HepG2 (cell line): ENCODE data around the gene CD19. TPM values are rescaled to one million over a fixed set of nuclear protein-coding genes. Genes with fewer than 3 reads are reported as not detected.

Experiments
- DR1 ChIP-seq: sonication (generic); formaldehyde crosslinking; IDR thresholded peaks from 2 replicates; pipeline ENCODE4 v1.8.0; 2021; ENCODE audit warnings: mild to moderate bottlenecking, missing genetic modification reagents, inconsistent platforms
- FOXP1 ChIP-seq, 2 experiments: fragments of 450-650 bp in 1 of 2; IDR thresholded peaks; 2 replicates each; pipeline ENCODE4 v1.6.1; 2017 to 2018; ENCODE audit warnings: antibody characterized with exemption in 1 of 2
- MAF1 ChIP-seq: sonication (generic); formaldehyde crosslinking; IDR thresholded peaks from 2 replicates; pipeline ENCODE4 v1.5.0; 2020; ENCODE audit warnings: missing genetic modification reagents, borderline replicate concordance
- MTF1 ChIP-seq: sonication (generic); formaldehyde crosslinking; IDR thresholded peaks from 2 replicates; pipeline ENCODE4 v1.5.0; 2020; ENCODE audit warnings: missing genetic modification reagents
- PHF21A ChIP-seq: sonication (generic); formaldehyde crosslinking; IDR thresholded peaks from 2 replicates; pipeline ENCODE4 v1.5.0; 2020; ENCODE audit warnings: mild to moderate bottlenecking, missing genetic modification reagents
- SOX13 ChIP-seq, 3 experiments: fragments of 450-650 bp in 1 of 3; sonication (generic) in 1 of 3; formaldehyde crosslinking in 1 of 3; IDR thresholded peaks in 2 of 3; conservative IDR thresholded peaks in 1 of 3; 2 replicates each; pipeline versions ENCODE4 v1.5.0 to v1.6.1; 2016 to 2020; ENCODE audit warnings: antibody characterized with exemption in 1 of 3, mild to moderate bottlenecking in 1 of 3, missing compliant biosample characterization in 1 of 3, missing genetic modification reagents in 1 of 3, moderate library complexity in 1 of 3
- SP1 ChIP-seq, 2 experiments: fragments of 450-650 bp in 1 of 2; sonication (generic) in 1 of 2; formaldehyde crosslinking in 1 of 2; IDR thresholded peaks; 2 replicates each; pipeline versions ENCODE4 v1.4.0 to v1.6.1; 2016 to 2020; ENCODE audit warnings: missing genetic modification reagents in 1 of 2
- SP2 ChIP-seq: sonication (generic); formaldehyde crosslinking; IDR thresholded peaks from 2 replicates; pipeline ENCODE4 v1.5.1; 2020; ENCODE audit warnings: mild to moderate bottlenecking, missing genetic modification reagents
- SPEN ChIP-seq: sonication (generic); formaldehyde crosslinking; IDR thresholded peaks from 2 replicates; pipeline ENCODE4 v1.5.1; 2020; ENCODE audit warnings: low read depth, mild to moderate bottlenecking, missing genetic modification reagents
- STAG1 ChIP-seq: sonication (generic); formaldehyde crosslinking; IDR thresholded peaks from 2 replicates; pipeline ENCODE4 v1.4.0; 2020; ENCODE audit warnings: missing genetic modification reagents
- ZNF317 ChIP-seq: sonication (generic); formaldehyde crosslinking; IDR thresholded peaks from 2 replicates; pipeline ENCODE4 v1.5.0; 2020; ENCODE audit warnings: mild to moderate bottlenecking, missing genetic modification reagents
- ZNF335 ChIP-seq: sonication (generic); formaldehyde crosslinking; IDR thresholded peaks from 2 replicates; pipeline ENCODE4 v1.4.0; 2020; ENCODE audit warnings: missing genetic modification reagents
- ZNF446 ChIP-seq: sonication (generic); formaldehyde crosslinking; IDR thresholded peaks from 2 replicates; pipeline ENCODE4 v1.5.0; 2020; ENCODE audit warnings: mild to moderate bottlenecking, missing genetic modification reagents
- ZNF629 ChIP-seq: sonication (generic); formaldehyde crosslinking; conservative IDR thresholded peaks from 2 replicates; pipeline ENCODE4 v1.5.0; 2020; ENCODE audit warnings: missing genetic modification reagents
- ZNF7 ChIP-seq: IDR thresholded peaks from 2 replicates; pipeline ENCODE4 v1.6.1; 2016; ENCODE audit warnings: missing biosample characterization, missing genetic modification reagents
- ZNF709 ChIP-seq: sonication (generic); formaldehyde crosslinking; IDR thresholded peaks from 2 replicates; pipeline ENCODE4 v1.5.0; 2020; ENCODE audit warnings: mild to moderate bottlenecking, missing genetic modification reagents
- ZNF749 ChIP-seq: sonication (generic); formaldehyde crosslinking; IDR thresholded peaks from 2 replicates; pipeline ENCODE4 v1.8.0; 2022; ENCODE audit warnings: mild to moderate bottlenecking, missing genetic modification reagents, moderate library complexity, borderline replicate concordance
- ZNF878 ChIP-seq: sonication (generic); formaldehyde crosslinking; IDR thresholded peaks from 2 replicates; pipeline ENCODE4 v1.8.1; 2023; ENCODE audit warnings: mild to moderate bottlenecking, missing genetic modification reagents, moderate library complexity
- ZSCAN29 ChIP-seq: sonication (generic); formaldehyde crosslinking; conservative IDR thresholded peaks from 2 replicates; pipeline ENCODE4 v1.4.0; 2020; ENCODE audit warnings: mild to moderate bottlenecking, missing genetic modification reagents
- polyA plus RNA-seq, 8 experiments: library from polyadenylated mRNA; depleted of rRNA in 3 of 8; stranded (reverse) in 7 of 8; unstranded in 1 of 8; fragments of >200 nt; fragmentation: Illumina TruSeq in 4 of 8; extraction: Trizol in 4 of 8; gene quantifications; 2 replicates each; pipeline versions ENCODE4 v1.2.1 to v1.2.3, GENCODE V29; 2011 to 2016; ENCODE audit warnings: low read depth in 4 of 8, missing spikeins in 1 of 8, mixed read lengths in 1 of 8; ENCODE audit not compliant: insufficient read depth in 1 of 8
- total RNA-seq, 5 experiments: library from RNA; depleted of rRNA; stranded (reverse); fragments of >200 nt; fragmentation: Illumina TruSeq; extraction: Trizol; gene quantifications; 2 replicates each; pipeline ENCODE4 v1.2.3, GENCODE V29; 2016; ENCODE audit warnings: low read depth in 1 of 5
- TF ChIP-seq, protein P1 (sequence below): sonication (generic); formaldehyde crosslinking; IDR thresholded peaks from 2 replicates; pipeline ENCODE4; 2020; ENCODE audit warnings: missing genetic modification reagents, mild to moderate bottlenecking, borderline replicate concordance
- TF ChIP-seq, protein P2 (sequence below): sonication (generic); formaldehyde crosslinking; IDR thresholded peaks from 2 replicates; pipeline ENCODE4 v1.9.0; 2022; ENCODE audit warnings: low read depth, missing genetic modification reagents
- TF ChIP-seq, protein P3 (sequence below): sonication (generic); formaldehyde crosslinking; conservative IDR thresholded peaks from 2 replicates; pipeline ENCODE4 v1.4.0; 2020; ENCODE audit warnings: missing genetic modification reagents
- TF ChIP-seq, protein P4 (sequence below): IDR thresholded peaks from 2 replicates; pipeline ENCODE4 v1.6.1; 2016; ENCODE audit warnings: mild to moderate bottlenecking

Gene CD19
- total and polyA plus RNA-seq, 2 of the 13 experiments (the other 11 are each of a cell fraction or from before 2014, with no cell fraction given), result 0.55 to 1.1 TPM

DNA sequence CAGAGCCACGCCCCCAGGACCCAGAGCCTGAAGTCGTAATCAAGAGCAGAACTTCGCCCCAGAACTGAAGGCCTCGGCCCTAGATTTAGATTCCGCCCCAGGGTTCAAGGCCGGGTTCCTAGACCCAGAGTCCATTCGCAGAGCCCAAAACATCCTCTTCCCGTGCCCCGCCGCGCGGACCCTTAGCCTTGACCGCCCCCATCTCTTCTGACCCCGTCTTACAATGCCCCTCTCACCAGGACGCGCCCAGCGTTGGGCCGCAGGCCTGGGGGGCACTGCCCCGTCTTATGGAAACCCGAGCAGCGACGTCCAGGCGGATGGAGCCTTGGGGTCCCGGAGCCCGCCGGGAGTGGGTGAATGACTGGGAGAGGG, 5.0 kb downstream of the CD19 start (continued):
- no peak for TF ChIP-seq MAF1 (CRISPR knock-in tag)
- no peak for TF ChIP-seq SP2 (CRISPR knock-in tag)
- peak; percentile 45; the same call in 1 of the 2 replicates for TF ChIP-seq PHF21A
- TF ChIP-seq SOX13 (IDR thresholded peaks at IDR 0.05), result no peak
- no peak for TF ChIP-seq SOX13 (CRISPR knock-in tag; conservative IDR thresholded peaks at IDR 0.05 in 1 of 2, IDR thresholded peaks at IDR 0.05 in 1 of 2)
- TF ChIP-seq, protein P1, sequence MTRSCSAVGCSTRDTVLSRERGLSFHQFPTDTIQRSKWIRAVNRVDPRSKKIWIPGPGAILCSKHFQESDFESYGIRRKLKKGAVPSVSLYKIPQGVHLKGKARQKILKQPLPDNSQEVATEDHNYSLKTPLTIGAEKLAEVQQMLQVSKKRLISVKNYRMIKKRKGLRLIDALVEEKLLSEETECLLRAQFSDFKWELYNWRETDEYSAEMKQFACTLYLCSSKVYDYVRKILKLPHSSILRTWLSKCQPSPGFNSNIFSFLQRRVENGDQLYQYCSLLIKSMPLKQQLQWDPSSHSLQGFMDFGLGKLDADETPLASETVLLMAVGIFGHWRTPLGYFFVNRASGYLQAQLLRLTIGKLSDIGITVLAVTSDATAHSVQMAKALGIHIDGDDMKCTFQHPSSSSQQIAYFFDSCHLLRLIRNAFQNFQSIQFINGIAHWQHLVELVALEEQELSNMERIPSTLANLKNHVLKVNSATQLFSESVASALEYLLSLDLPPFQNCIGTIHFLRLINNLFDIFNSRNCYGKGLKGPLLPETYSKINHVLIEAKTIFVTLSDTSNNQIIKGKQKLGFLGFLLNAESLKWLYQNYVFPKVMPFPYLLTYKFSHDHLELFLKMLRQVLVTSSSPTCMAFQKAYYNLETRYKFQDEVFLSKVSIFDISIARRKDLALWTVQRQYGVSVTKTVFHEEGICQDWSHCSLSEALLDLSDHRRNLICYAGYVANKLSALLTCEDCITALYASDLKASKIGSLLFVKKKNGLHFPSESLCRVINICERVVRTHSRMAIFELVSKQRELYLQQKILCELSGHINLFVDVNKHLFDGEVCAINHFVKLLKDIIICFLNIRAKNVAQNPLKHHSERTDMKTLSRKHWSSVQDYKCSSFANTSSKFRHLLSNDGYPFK (CRISPR knock-in tag), result peak; percentile 7; the same call in 1 of the 2 replicates
- TF ChIP-seq ZNF7, result no peak
- TF ChIP-seq ZNF335, result no peak
- no peak for TF ChIP-seq FOXP1 (IDR thresholded peaks at IDR 0.05)
- no peak for TF ChIP-seq FOXP1 (CRISPR knock-in tag; IDR thresholded peaks at IDR 0.05)
- no peak for TF ChIP-seq STAG1 (CRISPR knock-in tag)
- TF ChIP-seq SPEN (CRISPR knock-in tag), result peak; percentile 25; the same call in 1 of the 2 replicates
- TF ChIP-seq ZNF317, result no peak
- TF ChIP-seq, protein P2, sequence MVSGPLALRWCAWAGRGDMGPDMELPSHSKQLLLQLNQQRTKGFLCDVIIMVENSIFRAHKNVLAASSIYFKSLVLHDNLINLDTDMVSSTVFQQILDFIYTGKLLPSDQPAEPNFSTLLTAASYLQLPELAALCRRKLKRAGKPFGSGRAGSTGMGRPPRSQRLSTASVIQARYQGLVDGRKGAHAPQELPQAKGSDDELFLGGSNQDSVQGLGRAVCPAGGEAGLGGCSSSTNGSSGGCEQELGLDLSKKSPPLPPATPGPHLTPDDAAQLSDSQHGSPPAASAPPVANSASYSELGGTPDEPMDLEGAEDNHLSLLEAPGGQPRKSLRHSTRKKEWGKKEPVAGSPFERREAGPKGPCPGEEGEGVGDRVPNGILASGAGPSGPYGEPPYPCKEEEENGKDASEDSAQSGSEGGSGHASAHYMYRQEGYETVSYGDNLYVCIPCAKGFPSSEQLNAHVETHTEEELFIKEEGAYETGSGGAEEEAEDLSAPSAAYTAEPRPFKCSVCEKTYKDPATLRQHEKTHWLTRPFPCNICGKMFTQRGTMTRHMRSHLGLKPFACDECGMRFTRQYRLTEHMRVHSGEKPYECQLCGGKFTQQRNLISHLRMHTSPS, result no peak
- TF ChIP-seq MTF1, result no peak
- TF ChIP-seq ZNF878, result no peak
- TF ChIP-seq DR1 (CRISPR knock-in tag), result peak; percentile 52; the same call in 1 of the 2 replicates
- no peak for TF ChIP-seq SP1 (IDR thresholded peaks at IDR 0.05)
- no peak for TF ChIP-seq SP1 (CRISPR knock-in tag; IDR thresholded peaks at IDR 0.05)
- TF ChIP-seq, protein P3, sequence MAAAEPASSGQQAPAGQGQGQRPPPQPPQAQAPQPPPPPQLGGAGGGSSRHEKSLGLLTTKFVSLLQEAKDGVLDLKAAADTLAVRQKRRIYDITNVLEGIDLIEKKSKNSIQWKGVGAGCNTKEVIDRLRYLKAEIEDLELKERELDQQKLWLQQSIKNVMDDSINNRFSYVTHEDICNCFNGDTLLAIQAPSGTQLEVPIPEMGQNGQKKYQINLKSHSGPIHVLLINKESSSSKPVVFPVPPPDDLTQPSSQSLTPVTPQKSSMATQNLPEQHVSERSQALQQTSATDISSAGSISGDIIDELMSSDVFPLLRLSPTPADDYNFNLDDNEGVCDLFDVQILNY (CRISPR knock-in tag), result no peak
- TF ChIP-seq ZNF629 (CRISPR knock-in tag), result no peak
- no peak for TF ChIP-seq ZNF749 (CRISPR knock-in tag)
- TF ChIP-seq ZNF709 (CRISPR knock-in tag), result no peak
- no peak for TF ChIP-seq ZNF446 (CRISPR knock-in tag)
- TF ChIP-seq, protein P4, sequence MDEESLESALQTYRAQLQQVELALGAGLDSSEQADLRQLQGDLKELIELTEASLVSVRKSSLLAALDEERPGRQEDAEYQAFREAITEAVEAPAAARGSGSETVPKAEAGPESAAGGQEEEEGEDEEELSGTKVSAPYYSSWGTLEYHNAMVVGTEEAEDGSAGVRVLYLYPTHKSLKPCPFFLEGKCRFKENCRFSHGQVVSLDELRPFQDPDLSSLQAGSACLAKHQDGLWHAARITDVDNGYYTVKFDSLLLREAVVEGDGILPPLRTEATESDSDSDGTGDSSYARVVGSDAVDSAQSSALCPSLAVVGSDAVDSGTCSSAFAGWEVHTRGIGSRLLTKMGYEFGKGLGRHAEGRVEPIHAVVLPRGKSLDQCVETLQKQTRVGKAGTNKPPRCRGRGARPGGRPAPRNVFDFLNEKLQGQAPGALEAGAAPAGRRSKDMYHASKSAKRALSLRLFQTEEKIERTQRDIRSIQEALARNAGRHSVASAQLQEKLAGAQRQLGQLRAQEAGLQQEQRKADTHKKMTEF, result no peak
- no peak for TF ChIP-seq ZSCAN29
